GM15510 (cell line): ENCODE measurements around the gene MRFAP1.

Experiments used
- POLR2A ChIP-seq: IDR thresholded peaks from 3 replicates; pipeline ENCODE4 v1.6.1; 2011; ENCODE audit warnings: borderline replicate concordance; ENCODE audit not compliant: insufficient read length; ENCODE audit errors: extremely low read depth

MRFAP1 gene

DNA sequence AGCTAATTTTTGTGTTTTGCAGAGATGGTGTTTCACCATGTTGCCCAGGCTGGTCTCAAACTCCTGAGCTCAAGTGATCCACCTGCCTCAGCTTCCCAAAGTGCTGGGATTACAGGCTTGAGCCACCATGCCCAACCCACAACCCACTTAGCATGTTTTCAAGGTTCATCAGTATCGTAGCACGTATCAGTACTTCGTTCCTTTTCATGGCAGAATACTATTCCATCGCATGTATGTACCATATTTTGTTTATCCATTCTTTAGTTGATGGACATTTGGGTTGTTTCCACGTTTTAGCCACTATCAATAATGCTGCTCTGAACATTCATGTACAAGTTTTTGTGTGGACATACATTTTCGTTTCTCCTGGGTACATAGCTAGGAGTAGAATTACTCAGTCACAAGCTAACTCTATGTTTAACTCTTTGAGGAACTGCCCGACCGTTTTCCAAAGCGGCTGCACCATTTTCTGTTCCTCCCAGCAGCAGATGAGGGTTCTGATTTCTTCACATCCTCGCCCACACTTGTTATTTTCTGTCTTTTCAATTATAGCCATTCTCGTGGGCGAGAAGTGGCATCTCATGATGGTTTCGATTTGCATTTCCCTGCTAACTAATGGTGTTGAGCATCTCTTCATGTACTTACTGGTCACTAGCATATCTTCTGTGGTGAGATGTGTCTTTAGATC lies 33.0 kb upstream of the MRFAP1 start:
- TF ChIP-seq POLR2A: no peak

DNA sequence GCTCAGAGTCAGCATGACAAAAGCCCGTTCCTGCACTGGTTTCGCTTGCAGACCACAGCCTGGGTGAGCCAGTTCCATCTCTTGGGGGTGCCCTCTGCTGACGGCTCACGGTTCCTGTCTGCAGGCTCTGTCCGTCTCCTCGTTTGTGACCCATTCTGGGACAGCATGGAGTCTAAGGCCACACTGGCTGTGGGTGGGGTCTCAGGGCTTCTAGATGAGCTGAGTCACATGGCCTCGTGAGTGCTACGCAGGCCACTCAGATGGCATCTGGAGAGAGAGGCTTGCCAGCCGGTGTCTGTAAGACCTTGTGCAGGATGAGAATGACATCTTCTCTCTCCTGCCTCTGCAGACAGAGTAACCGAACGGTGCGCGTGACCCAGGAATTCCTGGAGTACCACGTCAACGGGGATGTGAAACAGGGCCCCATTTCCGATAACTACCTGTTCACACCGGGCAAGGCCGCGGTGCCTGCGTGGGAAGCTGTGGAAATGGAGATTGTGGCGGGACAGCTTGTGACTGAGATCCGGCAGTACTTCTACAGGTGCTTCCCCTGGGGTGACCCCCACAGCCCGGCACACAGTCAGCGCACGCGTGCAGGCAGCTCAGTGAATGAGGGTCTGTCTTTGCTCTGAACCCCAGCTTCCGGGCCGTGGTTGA lies 31.6 kb upstream of the MRFAP1 start:
- TF ChIP-seq POLR2A: no peak

DNA sequence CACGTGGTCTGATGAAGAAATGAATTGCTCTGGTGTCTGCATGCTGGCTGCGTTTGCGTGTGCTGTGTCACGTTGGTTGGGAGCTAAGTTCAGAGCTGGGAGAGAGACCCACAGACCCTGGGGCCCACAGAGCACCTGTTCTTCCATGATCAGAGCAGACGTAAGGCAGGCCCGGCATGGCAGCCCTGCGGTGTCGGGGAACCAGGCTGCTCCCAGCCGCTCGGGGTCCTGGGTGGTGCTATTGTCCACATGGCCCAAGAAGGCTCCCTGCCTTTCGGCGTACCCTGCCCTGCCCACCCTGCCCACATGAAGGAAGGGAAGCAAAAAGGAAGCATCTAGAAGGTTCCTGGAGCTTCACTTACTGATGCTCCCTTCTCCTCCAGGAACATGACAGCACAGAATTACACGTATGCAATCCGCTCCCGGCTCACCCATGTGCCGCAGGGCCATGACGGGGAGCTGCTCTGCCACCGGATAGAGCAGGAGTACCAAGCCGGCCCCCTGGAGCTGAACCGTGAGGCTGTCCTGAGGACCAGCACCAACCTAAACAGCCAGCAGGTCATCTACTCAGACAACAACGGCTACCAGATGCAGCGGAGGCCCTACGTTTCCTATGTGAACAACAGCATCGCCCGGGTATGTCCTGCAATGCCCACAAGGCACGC lies 30.9 kb upstream of the MRFAP1 start:
- no peak for TF ChIP-seq POLR2A

DNA sequence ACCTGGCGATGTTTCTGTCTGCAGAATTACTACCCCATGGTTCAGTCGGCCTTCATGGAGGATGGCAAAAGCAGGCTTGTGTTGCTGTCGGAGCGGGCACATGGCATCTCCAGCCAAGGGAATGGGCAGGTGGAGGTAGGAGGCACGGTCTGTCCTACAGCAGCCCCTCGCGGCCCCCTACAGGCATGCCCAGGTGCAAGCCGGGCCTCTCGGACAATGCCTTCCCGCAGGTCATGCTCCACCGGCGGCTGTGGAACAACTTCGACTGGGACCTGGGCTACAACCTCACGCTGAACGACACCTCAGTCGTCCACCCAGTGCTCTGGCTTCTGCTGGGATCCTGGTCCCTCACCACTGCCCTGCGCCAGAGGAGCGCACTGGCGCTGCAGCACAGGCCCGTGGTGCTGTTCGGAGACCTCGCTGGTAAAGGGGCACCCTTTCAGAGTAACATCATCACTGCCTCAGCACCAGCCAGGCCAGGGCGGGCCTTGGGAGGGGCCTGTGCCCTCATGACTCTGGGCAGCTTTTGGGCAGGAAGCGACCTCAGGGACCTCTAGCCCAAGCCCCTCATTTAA lies 29.5 kb upstream of the MRFAP1 start:
- no peak for TF ChIP-seq POLR2A

DNA sequence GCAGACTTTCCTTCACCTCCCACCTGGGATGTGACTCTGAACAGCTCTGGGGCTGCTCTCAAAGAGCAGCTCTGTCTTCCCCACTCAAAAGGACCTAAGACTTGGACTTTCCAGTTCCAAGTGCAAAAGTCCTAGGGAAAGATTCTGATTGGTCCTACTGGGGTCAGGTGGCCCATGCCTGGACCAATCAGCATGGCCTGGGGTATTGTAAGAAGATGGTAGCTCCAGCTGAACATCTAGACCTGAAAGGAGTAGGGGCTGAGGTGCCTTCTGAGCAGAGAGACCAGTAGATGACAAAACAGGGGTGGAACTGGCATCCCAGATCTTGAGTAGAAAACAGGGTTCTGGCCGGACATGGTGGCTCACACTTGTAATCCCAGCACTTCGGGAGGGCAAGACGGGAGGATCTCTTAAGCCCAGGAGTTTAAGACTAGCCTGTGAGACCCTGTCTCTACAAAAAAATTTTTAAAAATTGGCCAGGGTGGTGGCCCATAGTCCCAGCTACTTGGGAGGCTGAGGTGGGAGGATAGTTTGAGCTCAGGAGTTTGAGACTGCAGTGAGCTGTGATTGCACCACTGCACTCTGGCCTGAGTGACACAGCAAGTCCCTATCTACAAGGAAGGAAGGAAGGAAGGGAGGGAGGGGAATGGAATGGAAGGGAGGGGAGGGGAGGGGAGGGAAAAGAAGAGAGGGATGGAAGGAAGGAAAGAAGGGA lies 27.4 kb upstream of the MRFAP1 start:
- no peak for TF ChIP-seq POLR2A

DNA sequence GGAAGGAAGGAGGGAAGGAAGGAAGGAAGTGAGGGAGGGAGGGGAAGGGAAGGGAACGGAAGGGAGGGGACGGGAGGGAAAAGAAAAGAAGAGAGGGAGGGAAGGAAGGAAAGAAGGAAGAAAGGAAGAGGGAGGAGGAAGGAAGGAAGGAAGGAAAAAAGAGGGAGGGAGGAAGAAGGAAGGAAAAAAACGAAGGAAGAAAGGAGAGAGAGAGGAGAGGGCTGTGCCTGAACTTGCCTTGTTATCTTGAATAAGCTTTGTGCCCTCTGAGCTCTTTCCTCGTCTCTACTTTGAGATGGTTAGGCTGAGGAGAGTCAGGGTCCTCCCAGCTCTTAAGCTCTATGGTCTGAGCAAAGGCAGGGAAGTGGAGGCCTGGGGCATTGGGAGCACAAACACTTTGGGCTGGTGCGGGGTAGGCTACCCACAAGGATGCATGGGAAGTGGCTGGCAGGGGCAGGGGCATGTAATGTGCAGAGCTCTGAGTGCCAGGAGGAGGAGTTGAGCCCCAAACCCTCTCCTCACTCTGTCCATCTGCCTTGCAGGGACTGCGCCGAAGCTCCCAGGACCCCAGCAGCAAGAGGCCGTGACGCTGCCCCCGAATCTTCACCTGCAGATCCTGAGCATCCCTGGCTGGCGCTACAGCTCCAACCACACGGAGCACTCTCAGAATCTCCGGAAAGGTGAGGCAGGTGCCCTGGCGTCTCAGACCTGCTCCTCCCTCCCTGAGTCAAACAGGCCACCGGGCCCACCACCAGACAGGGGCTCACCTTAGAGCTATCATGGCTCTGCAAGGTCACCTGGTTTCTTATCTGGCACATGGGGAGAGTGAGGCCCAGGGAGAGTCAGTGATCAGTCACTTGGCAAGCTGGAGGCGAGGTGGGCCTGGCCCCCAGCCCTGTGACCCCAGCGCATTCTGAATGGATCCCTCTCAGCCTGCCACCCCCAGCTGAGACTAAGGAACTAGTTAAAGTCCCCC lies 26.5 kb upstream of the MRFAP1 start:
- TF ChIP-seq POLR2A: no peak

DNA sequence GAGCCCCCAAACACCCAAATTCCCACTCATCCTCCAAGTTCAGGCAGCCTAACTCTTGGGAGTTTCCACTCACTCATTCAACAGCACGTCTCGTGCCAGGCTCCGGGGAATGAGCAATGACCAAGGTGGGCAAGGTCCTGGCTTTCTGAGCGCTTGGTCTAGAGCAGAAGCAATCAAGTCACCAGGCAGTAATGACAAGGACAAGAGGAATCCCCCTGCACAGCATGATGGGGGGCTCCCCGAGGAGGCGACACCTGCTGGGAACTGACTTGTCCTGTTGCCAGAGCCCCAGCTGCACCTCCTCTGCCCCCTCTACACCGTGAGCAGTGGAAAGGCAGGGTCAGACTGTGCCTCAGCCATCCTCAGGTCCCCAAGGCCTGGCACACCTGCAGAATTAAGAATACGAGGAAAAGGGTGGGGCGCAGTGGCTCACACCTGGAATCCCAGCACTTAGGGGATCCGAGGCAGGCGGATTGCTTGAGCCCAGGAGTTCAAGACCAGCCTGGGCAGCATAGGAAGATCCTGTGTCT lies 25.7 kb upstream of the MRFAP1 start:
- TF ChIP-seq POLR2A: no peak

DNA sequence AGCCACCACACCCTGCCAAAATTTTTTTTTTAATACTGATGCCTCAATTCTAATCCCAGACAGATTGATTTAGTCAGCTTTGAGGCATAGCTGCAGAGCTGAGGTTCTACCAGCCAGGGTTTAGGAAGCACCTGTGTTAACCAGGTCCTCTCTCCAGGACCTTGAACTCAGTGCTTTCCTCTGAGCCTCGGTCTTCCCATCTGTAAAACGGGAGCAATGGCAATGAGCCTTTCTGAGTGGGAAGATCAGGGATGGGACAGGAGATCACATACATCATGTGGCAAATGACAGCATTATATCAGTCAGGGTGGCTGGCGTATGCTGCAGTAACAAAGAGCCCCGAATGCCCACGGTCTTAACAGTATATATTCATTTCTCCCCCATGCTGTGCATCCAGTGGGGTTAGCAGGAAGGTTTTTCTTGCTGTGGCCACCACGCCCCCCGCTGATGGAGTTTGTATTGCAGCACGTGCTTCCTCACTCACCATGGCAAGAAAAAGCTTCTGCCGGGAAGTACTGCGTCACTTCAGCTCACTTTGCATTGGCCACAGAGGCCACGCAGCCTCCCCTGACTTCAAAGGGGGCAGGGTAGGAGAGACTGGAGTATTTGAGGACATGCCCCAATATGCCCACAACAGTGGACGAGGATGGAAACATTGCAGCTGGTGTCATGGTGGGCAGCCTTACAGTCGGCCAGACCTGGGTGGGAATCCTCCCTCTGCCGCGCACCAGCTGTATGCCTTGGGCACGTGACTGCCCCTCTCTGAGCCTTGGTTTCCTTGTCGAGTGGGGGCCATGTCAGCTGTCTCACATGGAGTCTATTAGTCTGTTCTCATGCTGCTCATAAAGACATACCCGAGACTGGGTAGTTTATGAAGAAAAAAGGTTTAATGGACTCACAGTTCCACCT lies 24.1 kb upstream of the MRFAP1 start:
- no peak for TF ChIP-seq POLR2A

DNA sequence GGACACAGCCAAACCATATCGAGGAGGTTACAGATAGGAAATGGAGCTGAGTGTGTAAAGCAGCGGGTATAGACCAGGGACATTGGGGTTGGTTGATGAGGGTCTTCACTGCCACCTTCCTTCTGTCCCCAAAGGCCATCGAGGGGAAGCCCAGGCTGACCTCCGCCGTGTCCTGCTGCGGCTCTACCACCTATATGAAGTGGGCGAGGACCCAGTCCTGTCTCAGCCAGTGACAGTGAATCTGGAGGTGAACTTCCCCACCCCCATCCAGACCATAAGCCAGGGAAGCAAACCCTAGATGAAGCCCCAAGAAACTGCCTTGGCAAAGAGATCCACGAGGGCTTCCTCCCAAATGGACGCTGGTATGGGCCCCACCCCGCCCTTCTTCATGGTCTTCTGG lies 23.2 kb upstream of the MRFAP1 start:
- TF ChIP-seq POLR2A: no peak

DNA sequence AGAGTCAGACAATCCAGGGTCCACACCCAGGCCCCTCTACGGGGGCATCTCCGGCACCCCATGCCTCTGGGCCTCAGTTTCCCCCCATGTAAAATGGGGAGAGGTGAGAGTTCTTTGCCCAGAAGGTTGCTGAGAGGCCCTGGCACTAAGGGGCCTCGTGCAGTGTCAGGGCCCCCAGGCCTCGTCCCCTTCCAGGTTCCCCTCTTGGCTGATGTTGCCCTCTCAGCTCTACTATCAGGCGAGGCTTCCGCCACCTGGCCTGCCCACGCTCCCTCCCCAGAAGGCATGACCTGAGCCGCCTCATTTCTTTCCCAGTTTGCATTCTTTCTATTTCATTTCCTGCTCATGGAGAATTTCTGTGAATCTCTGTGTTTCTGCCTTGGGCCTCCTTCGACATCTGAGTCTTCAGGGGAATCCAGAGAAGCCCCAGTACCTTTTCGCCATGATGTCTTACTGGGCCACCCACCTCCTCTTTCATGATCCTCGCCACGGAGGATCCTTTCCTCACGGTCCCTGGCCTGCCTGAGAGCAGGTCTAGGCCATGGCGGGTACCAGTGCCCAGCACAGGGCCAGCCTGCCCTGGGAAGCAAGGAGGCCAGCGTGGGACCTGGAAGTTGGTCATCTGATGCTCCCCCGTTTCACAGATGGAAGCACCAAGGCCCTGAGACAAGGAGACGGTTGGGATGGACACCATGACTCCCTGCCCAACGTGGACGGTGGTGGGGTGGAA lies 21.9 kb upstream of the MRFAP1 start:
- no peak for TF ChIP-seq POLR2A

DNA sequence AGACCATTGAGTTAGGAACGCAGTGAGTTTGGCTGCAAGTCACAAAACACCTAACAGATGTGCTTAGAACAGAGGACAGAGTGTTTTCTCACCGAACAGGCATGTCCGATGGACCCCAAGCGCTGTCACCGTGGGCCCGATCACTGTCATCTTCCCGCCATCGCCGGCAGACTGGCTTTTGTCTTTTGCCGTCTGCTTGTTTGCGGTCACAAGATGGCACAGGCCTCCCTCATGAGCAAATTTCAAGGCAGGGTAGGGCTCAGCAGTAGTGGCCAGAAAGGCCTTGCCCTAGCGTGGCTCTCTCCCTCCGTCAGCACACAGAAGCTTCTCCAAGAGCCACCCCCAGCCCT lies 21.4 kb upstream of the MRFAP1 start:
- no peak for TF ChIP-seq POLR2A
